NCI-H2081 (cell line): ENCODE results near the gene FOXP2.
"Not testable (repeated sequence)": the region's sequence is repeated elsewhere in the genome, so short reads cannot be mapped to it uniquely, and the experiment has no call there.

Experiments used
- DNase-seq, 2 experiments: peaks; one replicate each; lab custom pipeline; 2025; lab: John Stamatoyannopoulos, UW

Gene FOXP2

GRCh38 chr7:114414156-114415063 is at the start of gene FOXP2:
TSS of gene FOXP2 (plus strand) at chr7:114414815. CDS start at chr7:114426512, 11,697 bp downstream.
- DNase-seq: peak; percentile 29 to 87

DNA sequence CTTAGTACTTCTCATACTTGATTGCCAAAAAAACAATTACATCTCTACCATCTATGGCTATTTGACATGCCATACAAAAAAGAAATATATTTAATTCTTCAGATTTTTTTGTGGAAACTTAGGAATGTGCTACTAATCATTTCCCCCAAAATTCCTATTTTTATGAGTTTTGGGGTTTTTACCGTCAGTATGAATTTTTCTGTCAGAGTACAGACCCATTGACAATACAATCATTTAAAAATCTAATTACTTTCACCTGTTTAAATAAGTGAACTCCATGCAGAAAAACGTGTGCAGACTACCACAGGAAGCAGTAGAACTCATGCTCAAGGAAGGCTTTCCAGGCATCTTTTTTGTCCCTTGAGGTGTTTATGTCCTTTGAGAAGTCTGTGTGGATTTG is 48.8 kb upstream of the FOXP2 start:
- peak in 1 of 2 experiments; percentile 51 for DNase-seq

DNA sequence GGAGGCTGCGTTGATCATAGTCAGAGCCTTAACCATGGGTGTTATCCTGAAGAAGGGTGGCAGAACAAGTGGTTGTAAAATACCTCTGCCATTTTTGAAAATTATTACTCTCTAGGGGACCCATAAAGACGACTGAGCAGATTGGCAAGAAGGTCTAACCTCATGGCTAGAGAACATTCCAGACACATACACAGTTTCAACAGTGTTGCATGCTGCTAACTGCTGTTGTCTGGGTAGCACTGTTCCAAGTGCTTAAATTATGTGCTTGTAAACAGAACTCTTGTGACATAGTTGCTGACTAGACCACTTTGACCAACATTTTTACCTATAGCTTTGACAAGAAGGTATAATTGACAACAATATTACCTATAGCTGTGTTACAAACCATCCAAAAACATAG is 46.1 kb upstream of the FOXP2 start:
- DNase-seq: no peak

DNA sequence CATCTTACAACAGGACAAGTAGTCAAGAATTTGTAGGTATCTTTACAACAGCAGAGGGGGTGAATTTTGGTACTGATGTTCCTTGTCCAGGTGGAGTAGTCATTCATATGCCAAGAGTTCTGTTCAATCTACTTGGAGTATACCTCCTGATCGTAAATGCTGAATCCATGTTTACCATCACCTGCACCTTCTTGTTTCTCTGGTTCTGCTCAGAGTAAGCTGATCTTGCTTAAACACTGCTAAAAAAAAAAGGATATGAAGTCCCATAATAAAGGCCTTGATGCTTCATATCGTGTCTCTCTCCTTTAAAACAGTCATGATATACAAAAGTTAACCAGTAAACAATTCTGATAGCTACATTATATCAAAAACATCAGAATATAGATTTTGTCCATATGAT is 45.3 kb upstream of the FOXP2 start:
- DNase-seq: no peak

- no peak for DNase-seq
These were observed 42.0 kb upstream of the FOXP2 start for GRCh38 chr7:114372619-114373018.

DNA sequence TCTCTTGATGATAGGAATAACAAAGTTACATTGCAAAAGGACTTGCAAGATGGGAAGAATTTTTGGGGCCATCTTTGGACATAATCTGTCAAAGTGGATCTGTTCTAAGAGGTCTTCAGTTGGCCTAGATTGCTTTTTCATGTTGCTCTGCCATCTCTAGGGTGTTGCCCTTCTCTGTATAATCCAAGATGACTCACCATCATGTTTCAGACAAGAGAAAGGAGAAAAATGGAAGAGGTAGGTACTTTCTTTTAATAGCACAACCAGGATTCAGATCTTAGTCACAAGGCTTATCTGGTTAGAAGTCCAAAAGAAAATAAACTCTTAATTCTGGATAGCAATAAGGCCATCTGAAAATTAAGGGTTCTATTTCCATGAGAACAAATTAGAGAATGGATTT is 38.7 kb upstream of the FOXP2 start:
- no peak for DNase-seq

GRCh38 chr7:114383946-114384345 is 30.7 kb upstream of the FOXP2 start:
- not testable (repeated sequence) for DNase-seq

DNA sequence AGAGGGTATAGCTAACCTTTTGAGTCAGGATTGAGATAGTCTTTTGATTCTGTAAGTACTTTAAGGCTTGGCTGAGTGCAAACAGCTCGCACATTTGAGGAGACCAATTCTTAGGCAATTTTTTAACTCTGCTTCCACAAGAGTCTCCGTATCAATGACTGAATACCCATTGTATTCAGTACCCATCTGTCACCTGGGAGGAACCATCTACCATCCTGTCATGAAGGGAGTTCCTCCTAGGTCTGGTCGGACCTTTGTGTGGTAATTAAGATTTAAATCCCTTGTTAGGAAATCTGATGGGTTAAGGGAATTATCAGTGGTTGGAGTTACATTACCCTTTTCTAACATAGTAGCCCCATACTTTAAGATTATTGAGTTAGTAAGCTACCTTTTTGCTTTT is 30.3 kb upstream of the FOXP2 start:
- not testable (repeated sequence) for DNase-seq

DNA sequence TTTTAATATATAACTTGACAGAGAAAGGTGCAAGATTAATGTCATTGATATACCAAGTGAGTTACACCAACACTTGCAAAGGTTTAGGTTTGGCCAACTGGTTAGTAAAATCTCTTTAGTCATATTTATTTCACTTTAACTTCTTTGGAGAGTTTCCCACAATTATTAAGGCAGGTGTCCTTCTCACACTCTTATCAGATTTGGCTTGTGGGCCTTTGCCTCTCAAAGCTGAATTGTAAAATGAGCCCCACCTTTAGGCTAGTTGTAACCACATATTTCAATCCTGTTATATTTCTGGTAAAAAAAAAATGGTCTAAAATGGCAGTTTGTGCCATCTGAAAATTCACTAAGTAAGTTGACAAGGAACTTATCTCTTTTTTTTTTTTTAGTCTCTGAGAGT is 26.6 kb upstream of the FOXP2 start:
- no peak for DNase-seq

DNA sequence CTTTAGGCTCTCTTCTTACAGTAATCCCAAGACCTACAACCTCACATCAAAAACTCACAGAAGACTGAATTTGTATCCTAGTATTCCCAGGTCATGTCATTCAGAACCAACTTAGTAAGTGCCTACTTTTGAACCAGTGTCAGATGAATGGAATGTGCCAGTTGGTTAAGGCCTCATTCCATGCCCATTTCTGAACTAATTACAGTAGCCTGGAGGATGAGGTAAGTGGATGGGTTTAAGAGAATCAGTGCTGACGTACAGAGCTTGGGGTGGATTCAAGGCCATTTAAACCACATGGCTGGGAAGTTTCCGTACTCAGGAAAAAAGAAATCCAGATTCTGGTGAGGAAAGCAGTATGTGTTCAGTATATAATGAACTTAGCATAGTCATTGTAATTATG is 21.9 kb upstream of the FOXP2 start:
- no peak for DNase-seq

- no peak for DNase-seq
These were observed 11.6 kb upstream of the FOXP2 start for GRCh38 chr7:114402876-114403635.

- DNase-seq: peak; percentile 21 to 73
These were observed 9.2 kb upstream of the FOXP2 start for GRCh38 chr7:114405427-114405826.

GRCh38 chr7:114409750-114410149 is 4.9 kb upstream of the FOXP2 start:
- DNase-seq: no peak

DNA sequence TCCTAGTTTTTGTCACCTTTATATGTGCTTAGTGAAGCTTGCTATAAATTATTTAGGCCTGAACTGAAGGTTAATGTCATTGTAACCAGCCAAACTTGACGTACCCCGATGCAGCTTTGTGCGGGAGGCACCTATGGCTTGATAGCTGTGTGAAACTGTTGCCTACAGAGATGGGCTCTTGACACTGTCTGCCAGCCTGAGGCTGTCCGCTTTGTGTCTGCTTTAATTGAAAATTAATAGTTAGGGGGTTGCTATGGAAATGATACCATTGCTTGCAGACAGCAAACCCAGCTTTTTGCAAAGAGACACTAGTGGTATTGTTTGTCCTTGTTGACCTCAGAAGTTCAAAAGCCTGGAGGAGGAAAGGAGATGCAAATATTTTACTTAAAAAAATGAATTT is 2.1 kb upstream of the FOXP2 start:
- DNase-seq: peak; percentile 66 to 90

- peak in 1 of 2 experiments; percentile 48 for DNase-seq
These were observed 857 bp upstream of the FOXP2 start for GRCh38 chr7:114413761-114414155.

DNA sequence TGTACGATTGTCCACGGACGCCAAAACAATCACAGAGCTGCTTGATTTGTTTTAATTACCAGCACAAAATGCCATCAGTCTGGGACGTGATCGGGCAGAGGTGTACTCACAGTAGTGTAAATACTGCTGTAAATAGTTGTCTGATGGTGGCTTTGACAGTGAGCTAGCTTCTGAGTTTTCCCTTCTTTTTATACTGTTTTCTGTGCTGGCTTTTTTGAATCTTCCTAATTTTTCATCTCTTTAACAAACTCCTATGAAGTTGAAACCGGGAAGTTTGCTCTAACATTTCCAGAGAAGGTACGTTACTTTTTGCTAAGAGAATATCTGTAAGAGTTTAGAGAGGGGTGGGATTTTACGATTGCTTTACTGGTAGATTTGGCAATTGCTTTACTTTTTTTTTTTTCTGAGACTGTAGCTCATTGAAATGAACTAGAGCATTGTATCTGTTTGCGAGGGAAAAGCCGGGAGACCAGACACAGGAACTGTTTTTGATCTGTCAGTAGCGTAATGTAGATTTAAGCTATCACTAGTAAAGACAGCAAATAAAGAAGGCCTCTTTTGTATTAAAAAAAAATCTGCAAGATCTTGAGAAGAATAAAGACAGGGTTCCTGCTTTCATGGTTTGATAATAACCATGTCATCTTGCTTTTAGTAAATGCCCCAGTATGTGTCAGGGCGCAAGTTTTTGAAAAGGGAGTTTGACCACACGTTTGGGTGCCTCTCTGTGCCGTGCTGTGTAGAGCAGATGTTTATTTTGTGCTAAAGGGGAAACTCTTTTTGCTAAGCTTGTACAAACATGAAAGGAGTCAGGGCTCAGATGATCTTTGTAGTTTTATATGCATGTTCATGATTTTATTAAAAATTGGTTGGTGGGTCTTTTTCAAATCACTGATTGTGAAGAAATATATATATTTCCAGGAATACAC is 712 bp downstream of the FOXP2 start:
- DNase-seq: peak in 1 of 2 experiments; percentile 62

DNA sequence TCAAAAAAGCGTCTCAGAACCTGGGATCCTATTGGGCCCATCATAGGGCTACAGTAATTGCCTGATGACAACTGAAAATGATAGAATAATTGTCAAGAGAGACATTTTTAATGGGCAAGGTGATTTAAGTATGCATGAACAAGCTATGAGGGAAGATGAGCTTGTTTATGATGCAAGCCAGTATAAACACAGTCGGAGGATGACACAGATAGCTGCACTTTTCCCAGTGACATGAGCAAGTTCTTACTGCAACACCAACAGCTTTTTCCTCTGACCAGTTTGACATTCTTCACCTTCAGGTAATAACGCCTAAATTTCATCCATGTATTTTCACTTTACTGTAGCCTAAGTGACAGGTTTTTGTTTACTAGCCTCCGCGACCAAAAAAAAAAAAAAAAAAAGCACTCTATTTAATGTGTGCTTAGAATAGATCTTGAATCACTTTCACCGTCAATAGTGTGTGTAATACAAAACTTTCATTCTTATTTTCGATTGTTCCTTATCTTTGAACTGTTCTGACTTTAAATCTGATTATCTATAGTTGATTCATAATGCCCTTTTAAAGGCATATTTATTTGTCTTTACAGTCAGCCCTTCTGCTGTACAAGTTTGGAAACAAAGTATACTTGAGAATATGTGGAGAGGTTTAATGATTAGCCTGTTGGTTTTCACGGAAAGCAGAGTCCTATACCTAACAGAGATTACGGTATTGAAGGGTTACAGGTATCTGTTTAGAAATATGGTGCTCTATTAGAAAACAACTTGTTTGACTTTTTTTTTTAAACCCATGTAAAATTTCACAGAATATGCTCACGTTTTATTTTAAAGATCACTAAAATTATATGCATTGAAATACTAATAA is 1.7 kb downstream of the FOXP2 start:
- no peak for DNase-seq

DNA sequence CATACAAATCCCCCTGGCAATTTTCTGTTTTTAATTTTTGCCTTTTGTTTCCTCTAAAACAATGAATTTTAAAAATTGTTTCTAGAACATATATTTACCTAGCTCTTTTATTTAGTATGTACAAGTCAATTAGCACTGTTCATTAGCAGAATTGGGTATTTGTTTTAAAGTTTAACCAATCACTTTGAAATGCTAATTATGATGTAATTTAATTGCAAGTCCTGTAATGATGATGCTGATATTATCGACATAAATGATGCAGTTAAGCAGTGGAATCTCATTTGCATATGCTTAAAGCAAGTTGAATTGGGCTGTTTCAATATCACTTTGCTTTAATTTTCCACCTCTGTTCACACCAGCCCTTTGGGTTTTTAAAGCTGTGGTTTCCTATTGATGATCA is 2.7 kb downstream of the FOXP2 start:
- DNase-seq: no peak

GRCh38 chr7:114418117-114418516 is 3.5 kb downstream of the FOXP2 start:
- DNase-seq: peak; percentile 21 to 81

GRCh38 chr7:114419441-114420272 is 5.0 kb downstream of the FOXP2 start:
- DNase-seq: no peak
